Esophagus muscularis mucosa (tissue), 4 donors: ENCODE data around the gene ALDH7A1. TPM values are rescaled to one million over a fixed set of nuclear protein-coding genes. Genes with fewer than 3 reads are reported as not detected.

ENCODE experiments used
- DNase-seq: peaks from one replicate; pipeline ENCODE4 v3.0.0-alpha.2; 2017; ENCODE audit errors: extremely low spot score
- H3K27ac ChIP-seq, 4 donors: fragments of 200-600 bp; sonication (generic); replicated peaks in 1 of 4; 1 replicate in 3 of 4; 2 replicates in 1 of 4; pipeline ENCODE4 v1.5.1; 2016 to 2019; ENCODE audit warnings: mild to moderate bottlenecking in 1 of 4
- H3K27me3 ChIP-seq, 4 donors: fragments of 200-600 bp; sonication (generic); one replicate each; pipeline versions ENCODE4 v1.5.1 to v1.6.0; 2016 to 2019
- H3K36me3 ChIP-seq, 4 donors: fragments of 200-600 bp; sonication (generic); one replicate each; pipeline ENCODE4 v1.5.1; 2016 to 2019
- H3K4me1 ChIP-seq, 4 donors: fragments of 200-600 bp; sonication (generic); one replicate each; pipeline ENCODE4 v1.5.1; 2016 to 2019
- H3K4me3 ChIP-seq, 4 donors: fragments of 200-600 bp; sonication (generic); 1 replicate in 2 of 4; 2 replicates in 2 of 4; pipeline ENCODE4 v1.5.1; 2016 to 2019; ENCODE audit warnings: mild to moderate bottlenecking in 4 of 4, moderate library complexity in 1 of 4
- H3K9me3 ChIP-seq, 4 donors: fragments of 200-600 bp; sonication (generic); 1 replicate in 3 of 4; 2 replicates in 1 of 4; pipeline ENCODE4 v1.5.1; 2016 to 2019
- EP300 ChIP-seq: sonication (generic); formaldehyde crosslinking; IDR thresholded peaks from one replicate; pipeline ENCODE4 v1.6.1; 2017; ENCODE audit warnings: antibody characterized with exemption
- POLR2A ChIP-seq: fragments of 450-650 bp; IDR thresholded peaks from one replicate; pipeline ENCODE4 v1.6.1; 2017; ENCODE audit warnings: antibody characterized with exemption, moderate library complexity, mild to moderate bottlenecking, low read depth
- POLR2AphosphoS5 ChIP-seq, 2 donors: sonication (generic); formaldehyde crosslinking; IDR thresholded peaks; one replicate each; pipeline ENCODE4 v1.6.1; 2017; ENCODE audit warnings: antibody characterized with exemption in 2 of 2
- WGBS: methylation state at CpG from one replicate; pipeline ENCODE4 v1.1.5; 2018; 5-methylcytosine and 5-hydroxymethylcytosine counted together
- intact Hi-C: fragments of 100-400 bp; cut with DNase I; formaldehyde crosslinking; loops from one replicate; pipeline ENCODE4 v1.15.1; 2023
- total RNA-seq, 4 donors: library from RNA; depleted of rRNA; stranded (reverse); fragments of >200 nt; gene quantifications; one replicate each; pipeline versions ENCODE4 v1.1.0 to v1.2.1, GENCODE V29; 2016
- TF ChIP-seq, protein P1 (sequence below), 3 experiments: fragments of 200-600 bp in 2 of 3; fragments of 450-650 bp in 1 of 3; sonication (generic) in 2 of 3; IDR thresholded peaks; one replicate each; pipeline ENCODE4 v1.5.1; 2017 to 2019; ENCODE audit warnings: antibody characterized with exemption in 3 of 3, mild to moderate bottlenecking in 2 of 3, moderate library complexity in 1 of 3

ALDH7A1 gene
- total RNA-seq, 4 donors from 2014 or later: 14.9 to 17.7 (median 15.5) TPM

DNA sequence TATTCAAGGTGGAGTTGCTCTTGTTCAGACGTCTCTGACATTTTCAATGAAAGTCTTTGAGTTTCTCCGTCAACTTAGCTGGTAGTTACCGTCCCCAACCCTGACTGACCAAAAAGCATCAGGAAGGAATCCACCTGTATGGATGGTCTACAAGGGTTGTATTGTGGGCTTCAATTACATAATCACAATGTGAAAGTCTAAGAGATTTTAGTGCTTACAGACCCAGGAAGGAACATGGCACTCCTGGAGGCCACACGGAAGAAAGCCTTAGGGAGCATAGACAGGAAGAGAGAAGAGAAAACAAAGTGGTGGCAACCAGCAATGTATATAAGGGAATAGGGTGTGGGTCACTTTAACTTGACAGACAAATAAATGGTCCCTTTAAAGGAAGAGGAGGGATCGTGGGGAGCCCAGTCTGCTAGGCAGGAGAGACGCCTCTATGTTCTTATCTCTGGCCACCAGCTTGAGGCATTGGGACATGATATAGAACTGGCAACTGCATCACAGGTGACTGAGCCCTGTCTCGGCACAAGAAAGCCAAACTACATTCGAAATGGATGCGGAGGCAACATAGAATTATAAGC is 80.4 kb downstream of the ALDH7A1 start:
- WGBS: 96% methylated on average over 9 of the region's 9 CpGs
- Histone ChIP-seq H3K27me3 (no peaks in the 10 kb centered on the region), H3K27ac (peak overlapping the region in 3 of 4 donors; percentile 29 to 37 (median 36)), H3K4me3 (no peak overlapping the region), H3K36me3 (no peaks in the 10 kb centered on the region), H3K9me3 (no peaks in the 10 kb centered on the region), H3K4me1 (peaks cover 8 to 18% (median 16%) of the 10 kb centered on the region in 4 donors)
- TF ChIP-seq EP300: no peak
- TF ChIP-seq POLR2A: no peak
- no peak for TF ChIP-seq POLR2AphosphoS5 (IDR thresholded peaks at IDR 0.05)
- no peak for DNase-seq
- intact Hi-C loops: no loop called here

DNA sequence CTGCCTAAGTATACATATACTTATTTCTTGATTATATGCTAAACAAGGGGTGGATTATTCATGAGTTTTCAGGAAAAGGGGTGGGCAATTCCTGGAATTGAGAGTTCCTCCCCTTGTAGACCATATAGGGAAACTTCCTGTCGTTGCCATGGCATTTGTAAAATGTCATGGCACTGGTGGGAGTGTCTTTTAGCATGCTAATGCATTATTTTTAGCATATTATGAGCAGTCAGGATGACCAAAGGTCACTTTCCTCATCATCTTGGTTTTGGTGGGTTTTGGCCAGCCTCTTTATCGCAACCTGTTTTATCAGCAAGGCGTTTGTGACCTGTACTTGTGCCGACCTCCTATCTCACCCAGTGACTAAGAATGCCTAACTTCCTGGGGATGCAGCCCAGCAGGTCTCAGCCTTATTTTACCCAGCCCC is 80.9 kb downstream of the ALDH7A1 start:
- no peaks in the 10 kb centered on the region for H3K36me3 ChIP-seq
- intact Hi-C loops: no loop called here
- H3K9me3 ChIP-seq: no peaks in the 10 kb centered on the region
- no peak for DNase-seq
- peak overlapping the region; percentile 2 to 37 (median 32) for H3K27ac ChIP-seq
- H3K4me3 ChIP-seq: no peak overlapping the region
- TF ChIP-seq POLR2AphosphoS5 (IDR thresholded peaks at IDR 0.05) (no peak), POLR2A (no peak), EP300 (no peak)
- TF ChIP-seq, protein P1, sequence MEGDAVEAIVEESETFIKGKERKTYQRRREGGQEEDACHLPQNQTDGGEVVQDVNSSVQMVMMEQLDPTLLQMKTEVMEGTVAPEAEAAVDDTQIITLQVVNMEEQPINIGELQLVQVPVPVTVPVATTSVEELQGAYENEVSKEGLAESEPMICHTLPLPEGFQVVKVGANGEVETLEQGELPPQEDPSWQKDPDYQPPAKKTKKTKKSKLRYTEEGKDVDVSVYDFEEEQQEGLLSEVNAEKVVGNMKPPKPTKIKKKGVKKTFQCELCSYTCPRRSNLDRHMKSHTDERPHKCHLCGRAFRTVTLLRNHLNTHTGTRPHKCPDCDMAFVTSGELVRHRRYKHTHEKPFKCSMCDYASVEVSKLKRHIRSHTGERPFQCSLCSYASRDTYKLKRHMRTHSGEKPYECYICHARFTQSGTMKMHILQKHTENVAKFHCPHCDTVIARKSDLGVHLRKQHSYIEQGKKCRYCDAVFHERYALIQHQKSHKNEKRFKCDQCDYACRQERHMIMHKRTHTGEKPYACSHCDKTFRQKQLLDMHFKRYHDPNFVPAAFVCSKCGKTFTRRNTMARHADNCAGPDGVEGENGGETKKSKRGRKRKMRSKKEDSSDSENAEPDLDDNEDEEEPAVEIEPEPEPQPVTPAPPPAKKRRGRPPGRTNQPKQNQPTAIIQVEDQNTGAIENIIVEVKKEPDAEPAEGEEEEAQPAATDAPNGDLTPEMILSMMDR (IDR thresholded peaks at IDR 0.05): no peak
- peaks cover 8 to 18% (median 15%) of the 10 kb centered on the region in 4 donors for H3K4me1 ChIP-seq
- H3K27me3 ChIP-seq: no peaks in the 10 kb centered on the region
- WGBS: 93% methylated on average over 4 of the region's 4 CpGs

DNA sequence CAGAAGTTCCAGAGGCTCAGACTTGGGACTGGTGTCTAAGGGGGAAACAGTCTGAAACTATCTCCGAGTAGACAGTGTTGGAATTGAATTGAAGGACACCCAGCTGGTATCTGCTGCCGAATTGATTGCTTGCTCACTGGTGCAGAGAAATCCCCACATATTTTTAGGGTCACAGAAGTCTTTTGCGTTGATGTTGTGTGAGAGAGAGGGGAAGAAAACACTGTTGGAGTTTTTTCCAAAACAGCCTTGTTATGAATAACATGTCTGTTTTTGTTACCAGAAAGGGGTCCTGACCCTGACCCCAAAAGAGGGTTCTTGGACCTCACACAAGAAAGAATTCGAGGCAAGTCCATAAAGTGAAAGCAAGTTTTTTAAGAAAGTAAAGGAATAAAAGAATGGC is 81.3 kb downstream of the ALDH7A1 start:
- DNase-seq: no peak

DNA sequence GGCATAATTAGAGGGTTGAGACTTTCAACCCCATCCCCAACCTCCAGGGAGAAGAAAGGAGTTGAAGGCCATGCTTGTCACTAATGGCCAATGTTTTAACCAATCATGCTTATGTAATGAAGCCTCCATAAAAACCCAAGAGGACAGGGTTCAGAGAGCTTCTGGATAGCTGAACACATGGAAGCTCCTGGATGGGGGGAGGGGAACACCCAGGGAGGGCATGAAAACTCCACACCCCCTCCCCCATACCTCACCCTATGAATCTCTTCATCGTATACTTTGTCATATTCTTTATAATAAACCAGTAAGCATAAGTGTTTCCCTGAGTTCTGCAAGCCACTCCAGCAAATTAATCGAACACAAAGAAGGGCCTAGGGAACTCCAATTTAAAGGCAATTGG is 81.7 kb downstream of the ALDH7A1 start:
- intact Hi-C loops: no loop called here
- Histone ChIP-seq H3K4me1 (peaks cover 9 to 23% (median 19%) of the 10 kb centered on the region in 4 donors), H3K36me3 (no peaks in the 10 kb centered on the region), H3K9me3 (no peaks in the 10 kb centered on the region), H3K27ac (peak overlapping the region; percentile 2 to 37 (median 32)), H3K4me3 (no peak overlapping the region), H3K27me3 (no peaks in the 10 kb centered on the region)
- 96% methylated on average over 2 of the region's 2 CpGs for WGBS
- DNase-seq: no peak
- TF ChIP-seq EP300 (no peak), POLR2A (no peak), POLR2AphosphoS5 (IDR thresholded peaks at IDR 0.05) (no peak)
- TF ChIP-seq, protein P1 (IDR thresholded peaks at IDR 0.05): no peak

More for the DNA sequence above, 81.3 kb downstream of the ALDH7A1 start:
- intact Hi-C loops: no loop called here
- no peaks in the 10 kb centered on the region for H3K36me3 ChIP-seq
- H3K27me3 ChIP-seq: no peaks in the 10 kb centered on the region
- H3K4me3 ChIP-seq: no peak overlapping the region
- peaks cover 7 to 19% (median 16%) of the 10 kb centered on the region in 4 donors for H3K4me1 ChIP-seq
- 72% methylated on average over 4 of the region's 4 CpGs for WGBS
- H3K9me3 ChIP-seq: no peaks in the 10 kb centered on the region
- TF ChIP-seq POLR2AphosphoS5 (IDR thresholded peaks at IDR 0.05) (no peak), EP300 (no peak), POLR2A (no peak)
- TF ChIP-seq, protein P1 (IDR thresholded peaks at IDR 0.05): no peak
- peak overlapping the region; percentile 2 to 37 (median 32) for H3K27ac ChIP-seq

DNA sequence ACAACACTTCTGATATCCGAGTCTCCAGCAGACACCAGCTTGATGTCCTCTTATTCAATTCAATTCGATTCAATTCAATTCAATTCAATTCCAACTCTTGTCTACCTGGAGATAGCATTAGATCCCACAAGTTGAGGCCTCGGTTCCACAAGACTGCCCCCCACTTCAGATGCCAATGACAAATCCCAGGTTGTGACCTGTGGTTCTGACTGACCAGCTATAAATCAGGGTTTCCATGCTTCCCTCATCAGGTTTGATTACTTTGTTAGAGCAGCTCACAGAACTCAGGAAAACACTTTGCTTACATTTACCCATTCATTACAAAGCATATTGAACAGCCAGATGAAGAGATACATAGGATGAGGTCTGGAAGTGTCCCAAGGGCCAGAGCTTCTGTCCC is 82.6 kb downstream of the ALDH7A1 start:
- Histone ChIP-seq H3K27me3 (no peaks in the 10 kb centered on the region), H3K4me1 (peaks cover 15 to 29% (median 22%) of the 10 kb centered on the region in 4 donors), H3K27ac (no peak overlapping the region), H3K9me3 (no peaks in the 10 kb centered on the region), H3K36me3 (no peaks in the 10 kb centered on the region), H3K4me3 (no peak overlapping the region)
- intact Hi-C loops: no loop called here
- TF ChIP-seq POLR2A: no peak
- TF ChIP-seq, protein P1 (IDR thresholded peaks at IDR 0.05): no peak
- no peak for TF ChIP-seq POLR2AphosphoS5 (IDR thresholded peaks at IDR 0.05)
- TF ChIP-seq EP300: no peak
- 96% methylated on average over 3 of the region's 3 CpGs for WGBS
- no peak for DNase-seq
